ENCODE measurements around the gene KRTAP1-4. TPM values are rescaled to one million over a fixed set of nuclear protein-coding genes. Genes with fewer than 3 reads are reported as not detected.

Gene KRTAP1-4
- total and polyA plus RNA-seq, 2 of the 4 experiments (the other 2 are of a cell fraction) = not detected

DNA sequence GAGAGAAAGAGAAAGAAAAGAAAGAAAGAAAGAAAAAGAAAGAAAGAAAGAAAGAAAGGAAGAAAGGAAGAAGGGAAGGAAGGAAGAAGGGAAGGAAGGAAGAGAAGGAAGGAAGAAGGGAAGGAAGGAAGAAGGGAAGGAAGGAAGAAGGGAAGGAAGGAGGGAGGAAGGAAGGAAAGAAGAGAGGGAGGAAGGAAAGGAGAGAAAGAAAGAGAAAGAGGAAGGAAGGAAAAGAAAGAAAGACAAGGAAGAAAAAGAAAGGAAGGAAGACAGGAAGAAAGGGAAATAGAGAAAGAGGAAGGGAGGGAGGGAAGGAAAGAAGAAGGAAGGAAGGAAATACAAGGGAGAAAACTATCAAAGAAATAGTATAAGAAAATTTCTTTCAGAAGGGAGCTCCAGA lies 46.8 kb upstream of the KRTAP1-4 start:
- no peak overlapping the region for H4K5ac ChIP-seq (ENCODE audit: low read depth, low read length)
- no peaks in the 10 kb centered on the region for H3K36me3 ChIP-seq (ENCODE audit: control insufficient read depth, insufficient read depth, low read length)
- H3K27me3 ChIP-seq (ENCODE audit: control insufficient read depth, insufficient read depth, low read length) = no peaks in the 10 kb centered on the region
- no peak overlapping the region for H3K14ac ChIP-seq (replicated peaks; ENCODE audit: low read depth, low read length)
- H3K4me1 ChIP-seq (ENCODE audit: control insufficient read depth, insufficient read depth, low read length) = no peaks in the 10 kb centered on the region
- CTCF ChIA-PET = no interaction called here
- POLR2A ChIA-PET (ENCODE audit: unreplicated experiment) = no interaction called here
- H2BK20ac ChIP-seq (ENCODE audit: low read depth, low read length) = no peak overlapping the region
- no peak overlapping the region; the same call in 1 of the 2 replicates for H2BK120ac ChIP-seq (ENCODE audit: low read depth, low read length)
- no peaks in the 10 kb centered on the region for H3K9me3 ChIP-seq (ENCODE audit: control insufficient read depth, insufficient read depth, low read length)
- H3K79me1 ChIP-seq (ENCODE audit: low read depth in 1 of 2, low read length in 2 of 2) = no peaks in the 10 kb centered on the region
- no peak overlapping the region for H2AK9ac ChIP-seq (replicated peaks; ENCODE audit: low read depth, low read length, poor library complexity)
- dilution Hi-C loops (cut with HindIII; ENCODE audit: low sequenced_read_pairs, unreplicated experiment) (no loop called here), intact Hi-C loops (cut with micrococcal nuclease) (no loop called here), in situ Hi-C loops (cut with MboI; ENCODE audit: low sequenced_read_pairs) (no loop called here)
- DNase-seq = no peak
- no peaks in the 10 kb centered on the region for H3K9me1 ChIP-seq (ENCODE audit: insufficient read depth, low read length)
- BruUV-seq (replicated peaks) = no TSS peak
- no peak overlapping the region for H3K23ac ChIP-seq (ENCODE audit: low read depth, low read length)
- no peaks in the 10 kb centered on the region for H4K20me1 ChIP-seq (ENCODE audit: insufficient read depth, low read length)
- H3K27ac ChIP-seq (ENCODE audit: insufficient read depth, low read length) = no peak overlapping the region
- H3K4me3 ChIP-seq (ENCODE audit: insufficient read depth, low read depth, low read length) = no peak overlapping the region
- H4K91ac ChIP-seq (ENCODE audit: insufficient read depth, low read depth, low read length) = no peak overlapping the region
- H3K56ac ChIP-seq (ENCODE audit: extremely low read depth, insufficient read depth, low read length) = no peak overlapping the region
- no peak overlapping the region for H3K18ac ChIP-seq (ENCODE audit: low read depth, low read length)
- no peak overlapping the region for H3K9ac ChIP-seq (ENCODE audit: low read depth, low read length)
- TF ChIP-seq, protein P1, sequence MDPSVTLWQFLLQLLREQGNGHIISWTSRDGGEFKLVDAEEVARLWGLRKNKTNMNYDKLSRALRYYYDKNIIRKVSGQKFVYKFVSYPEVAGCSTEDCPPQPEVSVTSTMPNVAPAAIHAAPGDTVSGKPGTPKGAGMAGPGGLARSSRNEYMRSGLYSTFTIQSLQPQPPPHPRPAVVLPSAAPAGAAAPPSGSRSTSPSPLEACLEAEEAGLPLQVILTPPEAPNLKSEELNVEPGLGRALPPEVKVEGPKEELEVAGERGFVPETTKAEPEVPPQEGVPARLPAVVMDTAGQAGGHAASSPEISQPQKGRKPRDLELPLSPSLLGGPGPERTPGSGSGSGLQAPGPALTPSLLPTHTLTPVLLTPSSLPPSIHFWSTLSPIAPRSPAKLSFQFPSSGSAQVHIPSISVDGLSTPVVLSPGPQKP (IDR thresholded peaks at IDR 0.05; ENCODE audit: borderline replicate concordance, low read depth, low read length) = no peak
- no peak overlapping the region for H3K4me2 ChIP-seq (ENCODE audit: low read depth, low read length)
- H2AK5ac ChIP-seq (ENCODE audit: low read depth, low read length) = no peak overlapping the region
- no peak overlapping the region for H2AFZ ChIP-seq (replicated peaks; ENCODE audit: low read length, poor library complexity)
- no peak overlapping the region for H2BK15ac ChIP-seq (ENCODE audit: low read depth, low read length)
- no peak for ATAC-seq (ENCODE audit: low read depth)
- no peak overlapping the region for H4K8ac ChIP-seq (ENCODE audit: low read depth in 2 of 2, low read length in 2 of 2)
- H3K4ac ChIP-seq (ENCODE audit: low read depth, low read length) = no peak overlapping the region
- H2BK5ac ChIP-seq (ENCODE audit: low read depth, low read length, poor library complexity, severe bottlenecking) = no peak overlapping the region

Data from IMR-90 (cell line).